ENCODE measurements around the gene OGFOD1.
"Not testable (repeated sequence)": the region's sequence is repeated elsewhere in the genome, so short reads cannot be mapped to it uniquely, and the experiment has no call there.

DNA sequence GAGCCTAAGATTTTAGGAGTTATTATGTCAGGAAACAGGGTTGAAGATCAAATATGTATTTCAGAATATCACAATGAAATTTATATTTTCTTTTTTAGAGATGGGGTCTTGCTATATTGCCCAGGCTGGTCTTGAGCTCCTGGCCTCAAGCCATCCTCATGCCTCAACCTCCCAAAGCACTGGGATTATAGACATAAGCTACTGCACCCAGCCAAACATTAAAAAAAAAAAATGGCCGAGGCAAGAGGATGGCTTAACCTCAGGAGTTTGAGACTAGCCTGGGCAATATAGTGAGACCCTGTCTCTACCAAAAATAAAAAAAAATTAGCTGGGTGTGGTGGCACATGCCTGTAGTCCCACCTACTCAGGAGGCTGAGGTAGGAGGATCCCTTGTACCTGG is 37.5 kb downstream of the OGFOD1 start:
- TF ChIP-seq ZNF383 (CRISPR knock-in tag; IDR thresholded peaks at IDR 0.05; ENCODE audit: borderline replicate concordance); MZF1 (CRISPR knock-in tag; IDR thresholded peaks at IDR 0.05; ENCODE audit: borderline replicate concordance); MXI1 (IDR thresholded peaks at IDR 0.05; ENCODE audit: borderline replicate concordance, low read depth, low read length); ZNF232 (CRISPR knock-in tag; IDR thresholded peaks at IDR 0.05; ENCODE audit: borderline replicate concordance); ZNF335 (CRISPR knock-in tag; IDR thresholded peaks at IDR 0.05); HNRNPH1 (optimal IDR thresholded peaks at IDR 0.05; ENCODE audit: low read depth, low read length); TBP (CRISPR knock-in tag; IDR thresholded peaks at IDR 0.05); ZNF274 (CRISPR knock-in tag; IDR thresholded peaks at IDR 0.05); HHEX (CRISPR knock-in tag; IDR thresholded peaks at IDR 0.05); ZBTB14 (CRISPR knock-in tag; IDR thresholded peaks at IDR 0.05); ZNF839 (CRISPR knock-in tag; IDR thresholded peaks at IDR 0.05; ENCODE audit: borderline replicate concordance); ZKSCAN8 (CRISPR knock-in tag; IDR thresholded peaks at IDR 0.05; ENCODE audit: borderline replicate concordance): not testable (repeated sequence)

Data from HepG2 (cell line).